ENCODE measurements around the gene PLA2G6. TPM values are rescaled to one million over a fixed set of nuclear protein-coding genes. Genes with fewer than 3 reads are reported as not detected.

PLA2G6 gene
- total and polyA plus RNA-seq, 2 of the 4 experiments (the other 2 are of a cell fraction), result 6.1 to 10.3 TPM

DNA sequence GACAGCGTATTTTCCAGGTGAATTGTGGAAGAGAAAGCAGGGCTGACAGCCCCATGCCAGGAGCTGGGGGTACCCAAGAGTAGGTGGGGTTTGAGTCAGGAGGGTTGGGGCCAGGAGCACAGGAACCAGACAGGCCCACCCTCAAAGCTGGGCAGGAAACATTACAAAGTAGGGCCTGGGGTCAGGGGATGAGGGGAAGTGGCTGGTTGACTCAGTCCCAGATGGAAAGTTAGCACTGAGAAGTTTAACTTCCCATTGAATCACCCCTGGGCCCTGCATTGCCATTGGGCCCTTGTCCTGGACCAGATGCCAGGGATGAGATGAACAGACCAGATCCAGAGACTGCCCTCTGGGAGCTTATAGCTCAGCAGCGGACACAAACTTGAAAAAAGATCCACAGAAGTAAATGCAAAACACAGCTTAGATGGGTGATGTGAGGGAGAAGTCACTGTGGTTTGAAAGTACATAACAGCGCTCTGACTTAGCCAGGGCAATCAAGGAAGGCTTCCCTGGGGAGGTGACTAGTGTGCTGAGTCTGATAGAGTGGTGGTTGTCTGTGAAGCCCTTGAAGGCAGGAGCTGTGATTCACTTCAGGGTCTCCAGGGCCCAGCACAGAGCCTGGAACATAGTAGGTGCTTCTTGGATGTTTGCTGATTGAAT, 22.4 kb upstream of the PLA2G6 start:
- H4K20me1 ChIP-seq (ENCODE audit: insufficient read depth, low read length), result peaks cover 64% of the 10 kb centered on the region
- H2AK5ac ChIP-seq (ENCODE audit: low read depth, low read length), result peak overlapping the region; percentile 24; the same call in 1 of the 2 replicates
- peaks cover 3 to 63% of the 10 kb centered on the region in 2 experiments; a peak in 3 of 4 replicates for H3K79me1 ChIP-seq (ENCODE audit: low read depth in 1 of 2, low read length in 2 of 2)
- H3K4me1 ChIP-seq (ENCODE audit: control insufficient read depth, insufficient read depth, low read length), result peaks cover 26% of the 10 kb centered on the region
- H3K9ac ChIP-seq (ENCODE audit: low read depth, low read length), result peak overlapping the region; percentile 95
- H3K56ac ChIP-seq (ENCODE audit: extremely low read depth, insufficient read depth, low read length), result no peak overlapping the region
- intact Hi-C loops (cut with micrococcal nuclease), result loop anchor here (2.0 kb wide), 1 partner anchor 89 kb away; no protein-coding TSS in a partner anchor
- ChIA-PET CTCF (no interaction called here), POLR2A (ENCODE audit: unreplicated experiment) (interaction anchor here (0.5 kb wide), 2 partner anchors 107 to 112 kb away, joined by 5 read pairs; no protein-coding TSS in a partner anchor)
- peaks cover 1% of the 10 kb centered on the region; the same call in 1 of the 2 replicates for H3K36me3 ChIP-seq (ENCODE audit: control insufficient read depth, insufficient read depth, low read length)
- no peak overlapping the region for H4K91ac ChIP-seq (ENCODE audit: insufficient read depth, low read depth, low read length)
- peak overlapping the region in 1 of 2 experiments; percentile 69; a peak in 2 of 4 replicates for H4K8ac ChIP-seq (ENCODE audit: low read depth in 2 of 2, low read length in 2 of 2)
- H3K27me3 ChIP-seq (ENCODE audit: control insufficient read depth, insufficient read depth, low read length), result no peaks in the 10 kb centered on the region
- WGBS, 2 experiments (ENCODE audit: extremely low coverage in 2 of 2, insufficient read length in 1 of 2), result 100% methylated on average over 1 of the region's 3 CpGs; no CpG with 5 or more reads in 1 of the 2 experiments
- peak overlapping the region; percentile 85; the same call in 1 of the 2 replicates for H3K4ac ChIP-seq (ENCODE audit: low read depth, low read length)
- in situ Hi-C loops (cut with MboI; ENCODE audit: low sequenced_read_pairs), result no loop called here
- peak overlapping the region; percentile 67 for H3K4me3 ChIP-seq (ENCODE audit: insufficient read depth, low read depth, low read length)
- no peak overlapping the region for H2BK15ac ChIP-seq (ENCODE audit: low read depth, low read length)
- H2AK9ac ChIP-seq (replicated peaks; ENCODE audit: low read depth, low read length, poor library complexity), result peak overlapping the region; percentile 88
- H3K9me1 ChIP-seq (ENCODE audit: insufficient read depth, low read length), result peaks cover 33% of the 10 kb centered on the region
- DNase-seq (peak; percentile 83), ATAC-seq (ENCODE audit: low read depth) (no peak)
- H3K9me3 ChIP-seq (ENCODE audit: control insufficient read depth, insufficient read depth, low read length), result no peaks in the 10 kb centered on the region
- peak overlapping the region; percentile 80; the same call in 1 of the 2 replicates for H3K23ac ChIP-seq (ENCODE audit: low read depth, low read length)
- H4K5ac ChIP-seq (ENCODE audit: low read depth, low read length), result peak overlapping the region; percentile 26
- peak overlapping the region; percentile 96 for H2BK5ac ChIP-seq (ENCODE audit: low read depth, low read length, poor library complexity, severe bottlenecking)
- no peak overlapping the region for H3K18ac ChIP-seq (ENCODE audit: low read depth, low read length)
- H2BK120ac ChIP-seq (ENCODE audit: low read depth, low read length), result no peak overlapping the region; the same call in 1 of the 2 replicates
- H3K4me2 ChIP-seq (ENCODE audit: low read depth, low read length), result peak overlapping the region; percentile 99
- no TSS peak for BruUV-seq (replicated peaks)
- TF ChIP-seq RCOR1 (IDR thresholded peaks at IDR 0.05; ENCODE audit: insufficient replicate concordance, low read length), result no peak
- TF ChIP-seq CHD1 (IDR thresholded peaks at IDR 0.05; ENCODE audit: low read depth, low read length), result 0 out of 2 replicates have a peak, but pooled peaks have one; percentile 59
- no peak for TF ChIP-seq RAD21 (IDR thresholded peaks at IDR 0.05; ENCODE audit: low read length)
- peak; percentile 56; the same call in 1 of the 2 replicates for TF ChIP-seq POLR2A (IDR thresholded peaks at IDR 0.05; ENCODE audit: low read depth, low read length)
- peak overlapping the region; percentile 96 for H3K27ac ChIP-seq (ENCODE audit: insufficient read depth, low read length)
- dilution Hi-C loops (cut with HindIII; ENCODE audit: low sequenced_read_pairs, unreplicated experiment), result no loop called here
- H2AFZ ChIP-seq (replicated peaks; ENCODE audit: low read length, poor library complexity), result no peak overlapping the region
- no peak overlapping the region for H2BK20ac ChIP-seq (ENCODE audit: low read depth, low read length)
- peak overlapping the region; percentile 79 for H3K14ac ChIP-seq (replicated peaks; ENCODE audit: low read depth, low read length)

Measured in IMR-90 (cell line).